Activated naive CD8-positive, alpha-beta T cell treated with anti-CD3 and anti-CD28 coated beads, Interleukin-2, amount 50 U/mL, for 24 hours (primary cell): Measurements from ENCODE around the gene AGMO.

Experiments used
- ATAC-seq: fragments of 150-1000 bp; cut with Tn5 transposase; one replicate; pipeline ENCODE4 v1.10.0; 2021
- DNase-seq: peaks from one replicate; pipeline ENCODE4 v3.0.0; 2021
- H3K27ac Mint-ChIP-seq: one replicate; pipeline ENCODE4 v1.8.0; 2021; ENCODE audit warnings: mild to moderate bottlenecking, mixed read lengths
- H3K27me3 Mint-ChIP-seq: one replicate; pipeline ENCODE4 v1.8.0; 2021; ENCODE audit warnings: mixed read lengths
- H3K36me3 Mint-ChIP-seq: one replicate; pipeline ENCODE4 v1.8.0; 2021; ENCODE audit warnings: low read depth, mixed read lengths
- H3K4me1 Mint-ChIP-seq: one replicate; pipeline ENCODE4 v1.8.0; 2021; ENCODE audit warnings: mixed read lengths
- H3K4me3 Mint-ChIP-seq: one replicate; pipeline ENCODE4 v1.8.0; 2021; ENCODE audit warnings: mild to moderate bottlenecking, moderate library complexity, mixed read lengths
- H3K9me3 Mint-ChIP-seq: one replicate; pipeline ENCODE4 v1.8.0; 2021; ENCODE audit warnings: mixed read lengths

Gene AGMO

DNA sequence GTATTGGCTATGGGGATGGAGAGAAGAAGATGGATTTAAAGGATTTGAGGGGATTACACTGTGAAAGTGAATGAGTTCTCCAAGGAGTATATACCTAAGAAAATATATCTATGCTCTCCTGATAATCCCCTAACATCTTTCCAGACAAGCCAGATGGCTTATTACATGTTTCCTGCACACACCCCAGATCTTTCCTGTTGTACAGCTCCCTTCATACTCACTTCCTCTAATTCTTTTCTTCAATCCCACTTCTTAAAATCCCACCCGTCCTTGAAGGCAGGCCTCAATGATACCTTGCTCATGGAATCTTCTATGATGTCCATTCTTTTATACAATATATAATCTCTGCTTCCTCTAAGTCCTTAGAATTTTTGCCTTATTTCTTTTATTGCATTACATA is 342.1 kb downstream of the AGMO start:
- Mint-ChIP-seq H3K4me1 (no peaks in the 10 kb centered on the region), H3K27me3 (no peaks in the 10 kb centered on the region), H3K27ac (no peak overlapping the region), H3K4me3 (no peak overlapping the region), H3K36me3 (no peaks in the 10 kb centered on the region), H3K9me3 (no peaks in the 10 kb centered on the region)
- ATAC-seq (no peak), DNase-seq (no peak)

DNA sequence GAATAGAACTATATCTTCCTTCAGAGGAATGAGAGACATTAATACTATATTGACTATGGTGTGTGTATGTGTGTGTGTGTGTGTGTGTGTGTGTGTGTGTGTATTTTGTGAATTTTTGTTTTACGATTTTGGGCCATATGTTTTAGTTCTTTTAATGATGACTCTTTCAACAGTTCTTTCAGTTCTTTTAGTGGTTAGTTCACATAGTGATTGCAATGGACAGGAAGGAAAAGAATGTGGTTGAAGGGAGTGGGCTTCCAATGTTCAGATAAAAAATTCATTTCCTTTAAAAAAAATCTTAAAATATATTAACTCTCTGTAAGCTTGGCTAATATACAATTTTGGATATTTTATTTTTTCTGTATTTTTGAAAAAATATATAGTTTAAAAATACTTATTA is 343.6 kb downstream of the AGMO start:
- no peaks in the 10 kb centered on the region for H3K27me3 Mint-ChIP-seq
- H3K4me1 Mint-ChIP-seq: no peaks in the 10 kb centered on the region
- H3K27ac Mint-ChIP-seq: no peak overlapping the region
- ATAC-seq (no peak), DNase-seq (no peak)
- H3K9me3 Mint-ChIP-seq: no peaks in the 10 kb centered on the region
- H3K36me3 Mint-ChIP-seq: no peaks in the 10 kb centered on the region
- H3K4me3 Mint-ChIP-seq: no peak overlapping the region

DNA sequence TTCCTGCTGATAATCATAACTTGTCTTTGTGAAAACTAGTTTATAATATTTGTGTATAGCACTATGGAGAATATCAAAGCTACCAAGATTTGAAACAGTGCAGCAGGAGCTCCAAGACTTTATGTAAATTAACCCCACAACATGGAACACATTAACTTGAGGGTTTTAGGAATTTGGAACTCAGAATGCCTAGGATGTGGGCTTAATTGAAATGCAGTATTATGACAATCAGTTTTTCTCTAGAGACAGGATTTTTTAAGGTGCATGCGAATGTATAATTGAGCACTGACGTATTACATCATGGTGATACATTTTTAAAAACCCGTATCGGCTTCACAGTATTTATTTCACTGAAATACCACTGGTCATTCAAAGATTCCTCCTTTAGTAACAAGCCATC is 346.2 kb downstream of the AGMO start:
- Mint-ChIP-seq H3K4me1 (no peaks in the 10 kb centered on the region), H3K27me3 (no peaks in the 10 kb centered on the region), H3K4me3 (no peak overlapping the region), H3K27ac (no peak overlapping the region), H3K9me3 (no peaks in the 10 kb centered on the region), H3K36me3 (no peaks in the 10 kb centered on the region)
- no peak for ATAC-seq
- DNase-seq: no peak

DNA sequence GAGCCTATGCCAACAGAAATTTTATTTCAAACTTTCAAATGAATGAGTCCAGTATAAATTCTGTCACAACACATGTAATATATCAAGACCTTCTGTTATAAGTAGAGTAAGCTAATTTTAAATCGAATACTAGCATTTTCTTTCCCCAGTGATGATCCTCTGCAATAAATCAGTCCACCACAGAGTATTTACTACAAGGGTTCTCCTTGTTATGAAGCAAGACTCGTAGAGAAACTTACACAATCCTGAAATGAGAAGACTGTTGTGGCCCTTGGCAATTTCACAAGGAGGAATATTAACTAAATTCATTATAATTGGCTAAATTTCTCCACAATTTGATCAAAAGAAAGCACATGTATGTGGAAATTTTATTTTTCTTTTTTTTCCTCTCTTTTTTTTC is 346.8 kb downstream of the AGMO start:
- H3K27ac Mint-ChIP-seq: no peak overlapping the region
- H3K9me3 Mint-ChIP-seq: no peaks in the 10 kb centered on the region
- no peaks in the 10 kb centered on the region for H3K4me1 Mint-ChIP-seq
- ATAC-seq (no peak), DNase-seq (no peak)
- no peaks in the 10 kb centered on the region for H3K36me3 Mint-ChIP-seq
- H3K4me3 Mint-ChIP-seq: no peak overlapping the region
- H3K27me3 Mint-ChIP-seq: no peaks in the 10 kb centered on the region

DNA sequence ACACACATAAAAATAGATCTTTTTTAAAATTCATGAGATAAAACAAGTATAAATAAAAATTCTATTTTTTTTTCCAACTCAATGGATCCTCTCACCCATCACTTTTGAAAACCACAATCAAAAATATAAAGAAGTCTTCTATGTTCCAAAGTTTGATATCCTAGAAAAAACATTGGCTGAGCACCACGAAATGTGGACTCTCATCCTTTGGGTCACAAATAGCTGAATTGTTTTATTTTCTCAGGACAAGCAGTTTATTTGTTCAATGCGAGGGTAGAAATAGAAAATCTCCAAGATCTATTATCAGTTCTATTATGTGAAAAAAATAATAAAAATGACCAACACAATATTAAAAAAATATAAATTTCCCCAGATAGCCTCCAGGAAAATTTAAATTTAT is 348.7 kb downstream of the AGMO start:
- DNase-seq (no peak), ATAC-seq (no peak)
- H3K4me3 Mint-ChIP-seq: no peak overlapping the region
- H3K27ac Mint-ChIP-seq: no peak overlapping the region
- no peaks in the 10 kb centered on the region for H3K36me3 Mint-ChIP-seq
- H3K27me3 Mint-ChIP-seq: no peaks in the 10 kb centered on the region
- H3K4me1 Mint-ChIP-seq: no peaks in the 10 kb centered on the region
- no peaks in the 10 kb centered on the region for H3K9me3 Mint-ChIP-seq

DNA sequence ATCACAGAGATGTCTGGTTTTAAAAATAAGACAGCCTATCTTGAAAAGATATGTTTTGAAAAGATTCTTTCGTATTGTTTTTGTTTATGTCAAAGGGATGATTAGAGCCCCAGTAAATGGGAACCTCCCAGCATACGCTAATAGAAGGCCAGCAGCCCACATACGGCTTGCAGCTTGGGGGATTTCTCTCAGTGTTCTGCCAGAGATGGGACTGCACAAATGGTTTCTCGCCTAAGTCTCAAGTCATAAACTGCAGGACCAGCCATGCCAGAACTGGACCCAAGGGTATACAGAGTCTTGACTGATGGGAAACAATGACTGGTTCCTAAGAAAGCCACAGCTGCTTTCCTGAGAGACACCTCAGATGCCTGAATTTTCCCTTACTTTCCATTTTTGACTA is 352.4 kb downstream of the AGMO start:
- H3K27me3 Mint-ChIP-seq: no peaks in the 10 kb centered on the region
- H3K9me3 Mint-ChIP-seq: peaks cover 3% of the 10 kb centered on the region
- ATAC-seq: no peak
- no peak for DNase-seq
- H3K4me3 Mint-ChIP-seq: no peak overlapping the region
- H3K4me1 Mint-ChIP-seq: no peaks in the 10 kb centered on the region
- no peak overlapping the region for H3K27ac Mint-ChIP-seq
- no peaks in the 10 kb centered on the region for H3K36me3 Mint-ChIP-seq

DNA sequence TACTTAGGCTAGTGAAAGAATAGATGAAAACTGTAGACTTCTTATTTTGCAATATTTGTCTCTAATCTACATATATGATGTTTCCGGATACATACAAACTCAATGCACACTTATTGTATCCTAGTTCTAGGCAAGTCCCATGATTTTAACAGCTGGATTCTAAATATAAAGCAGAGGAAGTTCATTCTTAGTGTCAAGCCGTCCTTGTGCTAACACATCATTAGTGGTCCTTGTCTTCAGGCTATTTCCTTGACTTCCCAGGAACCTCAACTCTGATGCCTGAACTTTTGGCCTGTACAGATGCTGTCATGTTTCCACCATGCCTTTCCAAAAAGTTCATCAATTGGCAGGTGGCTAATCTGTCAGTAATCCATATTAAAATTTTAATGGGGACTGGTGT is 357.4 kb downstream of the AGMO start:
- no peaks in the 10 kb centered on the region for H3K36me3 Mint-ChIP-seq
- H3K9me3 Mint-ChIP-seq: peaks cover 3% of the 10 kb centered on the region
- no peaks in the 10 kb centered on the region for H3K4me1 Mint-ChIP-seq
- no peak for DNase-seq
- H3K27ac Mint-ChIP-seq: no peak overlapping the region
- H3K27me3 Mint-ChIP-seq: no peaks in the 10 kb centered on the region
- H3K4me3 Mint-ChIP-seq: no peak overlapping the region
- no peak for ATAC-seq

DNA sequence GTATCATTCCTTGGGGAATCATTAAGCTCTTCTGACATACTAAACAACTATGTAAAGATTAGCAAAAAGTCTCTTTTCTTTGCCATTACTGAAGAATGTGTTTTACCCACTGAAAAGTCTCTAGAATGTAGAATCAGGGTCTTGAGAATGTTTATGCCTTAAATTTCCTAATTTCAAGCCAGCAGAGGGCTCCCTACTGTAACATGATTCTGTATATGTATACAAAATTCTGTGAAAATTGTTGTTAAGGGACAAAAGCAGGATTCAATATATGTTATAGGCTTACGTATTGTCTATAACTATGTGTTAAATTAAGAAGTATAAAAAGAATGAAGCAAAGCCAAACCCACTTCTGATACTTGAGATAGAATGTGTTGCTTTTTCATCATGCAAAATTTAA is 362.3 kb downstream of the AGMO start:
- no peak for DNase-seq
- no peak for ATAC-seq
- no peak overlapping the region for H3K27ac Mint-ChIP-seq
- H3K27me3 Mint-ChIP-seq: no peaks in the 10 kb centered on the region
- no peak overlapping the region for H3K4me3 Mint-ChIP-seq
- H3K9me3 Mint-ChIP-seq: no peaks in the 10 kb centered on the region
- no peaks in the 10 kb centered on the region for H3K4me1 Mint-ChIP-seq
- H3K36me3 Mint-ChIP-seq: no peaks in the 10 kb centered on the region

DNA sequence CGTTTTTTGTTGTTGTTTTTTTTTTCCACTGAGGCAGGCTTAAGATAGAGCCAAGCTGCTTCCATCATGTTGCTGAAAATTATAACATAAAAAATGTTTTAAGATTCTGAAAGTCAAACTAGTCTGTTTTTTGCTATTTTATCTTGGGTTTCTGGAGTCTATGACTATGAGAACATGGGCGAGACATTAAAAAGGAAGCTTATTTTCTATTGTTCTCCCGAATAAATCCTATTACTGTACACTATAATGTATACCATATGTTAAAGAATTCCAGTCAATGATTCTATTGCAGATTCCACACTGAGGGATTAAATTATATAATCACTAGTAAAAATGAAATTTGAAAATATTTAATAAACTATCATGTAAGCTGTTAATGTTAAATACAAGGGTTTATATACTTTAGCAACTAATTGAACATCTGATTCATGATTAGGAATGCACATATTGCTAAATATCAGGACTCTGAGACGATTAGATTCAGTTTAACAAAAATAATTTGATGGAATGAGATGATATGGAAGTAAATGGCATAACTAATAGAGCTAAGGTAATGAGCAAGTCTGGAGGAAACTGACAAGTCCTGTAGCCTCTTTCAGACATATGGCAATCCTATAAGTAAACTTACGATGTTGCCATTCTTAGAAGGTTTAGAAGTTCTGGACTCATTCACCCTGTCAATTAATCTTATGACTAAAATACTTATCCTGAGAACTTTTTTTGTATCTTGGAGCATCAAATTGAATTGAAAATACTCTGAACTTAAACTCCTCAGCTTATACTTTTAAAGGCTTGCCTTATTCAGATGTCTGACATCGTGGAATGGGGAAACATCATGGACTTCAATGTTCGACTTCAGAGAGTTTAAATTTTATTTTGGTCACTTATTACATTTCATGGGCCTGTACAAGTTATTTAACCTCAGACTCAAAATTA is 364.5 kb downstream of the AGMO start:
- Mint-ChIP-seq H3K27me3 (no peaks in the 10 kb centered on the region), H3K27ac (no peak overlapping the region), H3K4me3 (no peak overlapping the region), H3K36me3 (no peaks in the 10 kb centered on the region), H3K4me1 (no peaks in the 10 kb centered on the region), H3K9me3 (no peaks in the 10 kb centered on the region)
- ATAC-seq: no peak
- DNase-seq: no peak

DNA sequence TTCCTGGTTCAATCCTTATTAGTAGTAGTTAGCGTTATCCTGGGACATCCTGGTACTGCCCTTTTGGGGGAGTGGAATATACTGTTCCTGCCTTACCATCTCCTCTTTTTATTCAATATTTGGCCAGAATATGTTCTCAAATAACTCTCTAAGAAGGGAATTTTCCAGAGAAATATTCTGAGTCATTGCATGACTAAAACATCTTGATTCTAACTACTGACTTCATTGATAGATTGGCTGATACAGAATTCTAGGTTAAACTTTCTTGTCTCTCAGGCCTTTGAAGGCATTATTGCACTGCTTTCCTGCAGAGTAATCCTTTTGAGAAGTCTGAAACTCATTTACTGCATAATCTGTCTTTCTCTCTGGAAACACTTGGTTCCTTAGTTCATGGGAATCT is 383.8 kb downstream of the AGMO start:
- Mint-ChIP-seq H3K4me3 (no peak overlapping the region), H3K27ac (no peak overlapping the region), H3K4me1 (no peaks in the 10 kb centered on the region), H3K36me3 (no peaks in the 10 kb centered on the region), H3K27me3 (no peaks in the 10 kb centered on the region), H3K9me3 (peaks cover 7% of the 10 kb centered on the region)
- DNase-seq: no peak
- no peak for ATAC-seq

DNA sequence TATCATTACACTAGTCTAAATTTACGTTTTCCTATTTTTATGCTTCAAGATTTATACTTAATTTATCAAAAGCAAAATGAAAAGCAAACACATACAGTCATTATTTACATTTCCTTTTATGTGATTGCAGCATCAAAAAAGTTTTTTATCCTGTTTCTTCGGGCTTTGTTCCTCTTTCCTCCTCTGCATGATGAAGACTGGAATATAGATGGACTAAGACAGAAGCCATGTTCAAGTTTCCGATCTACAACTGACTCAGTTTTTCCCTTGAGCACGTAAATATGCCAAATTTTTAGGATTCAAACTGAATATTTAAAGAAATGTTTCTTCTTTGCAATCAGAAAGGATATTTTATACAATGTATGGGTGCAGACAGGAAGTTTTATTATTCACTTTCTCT is 385.7 kb downstream of the AGMO start:
- Mint-ChIP-seq H3K27ac (no peak overlapping the region), H3K4me1 (no peaks in the 10 kb centered on the region), H3K4me3 (no peak overlapping the region), H3K9me3 (peaks cover 7% of the 10 kb centered on the region), H3K36me3 (no peaks in the 10 kb centered on the region), H3K27me3 (no peaks in the 10 kb centered on the region)
- ATAC-seq (no peak), DNase-seq (no peak)

DNA sequence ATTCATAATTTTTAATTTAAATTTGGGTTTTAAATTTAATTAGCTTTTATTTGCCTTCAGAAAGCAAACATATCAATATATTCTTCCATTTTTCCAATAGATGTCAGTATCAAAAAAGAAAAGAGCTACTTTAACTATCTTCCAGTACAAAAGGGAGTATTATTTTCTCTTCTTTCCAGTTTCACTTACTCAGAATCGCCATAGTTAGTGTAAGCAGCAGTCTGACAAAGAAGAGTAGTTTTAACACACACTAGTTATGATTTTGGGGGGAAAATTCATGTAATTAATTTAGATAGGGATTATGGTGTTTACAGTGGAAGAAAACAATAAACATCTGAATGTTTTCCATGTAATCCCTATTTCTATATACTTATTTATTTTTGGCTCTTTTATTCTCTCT is 386.7 kb downstream of the AGMO start:
- ATAC-seq (no peak), DNase-seq (no peak)
- Mint-ChIP-seq H3K27ac (no peak overlapping the region), H3K9me3 (peaks cover 3% of the 10 kb centered on the region), H3K27me3 (no peaks in the 10 kb centered on the region), H3K4me3 (no peak overlapping the region), H3K36me3 (no peaks in the 10 kb centered on the region), H3K4me1 (no peaks in the 10 kb centered on the region)

DNA sequence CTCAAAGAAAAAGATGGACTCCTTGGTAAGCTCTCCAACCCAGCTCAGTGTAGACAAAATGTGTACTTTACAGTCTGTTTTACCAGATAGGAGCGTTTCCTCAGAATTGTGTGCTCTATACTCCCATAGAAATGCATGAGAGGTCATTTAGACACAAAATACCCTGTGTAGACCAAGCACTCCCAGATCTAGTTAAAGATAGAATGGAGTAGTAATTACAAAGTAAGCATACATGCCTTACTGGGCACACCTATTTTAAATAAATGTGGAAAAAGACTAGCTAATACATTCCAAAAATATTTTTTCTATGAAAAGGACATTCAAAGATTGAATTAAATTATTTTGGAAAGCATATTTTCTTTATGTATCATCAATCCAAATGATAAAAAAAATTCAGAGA is 387.3 kb downstream of the AGMO start:
- H3K27ac Mint-ChIP-seq: no peak overlapping the region
- H3K36me3 Mint-ChIP-seq: no peaks in the 10 kb centered on the region
- H3K4me3 Mint-ChIP-seq: no peak overlapping the region
- no peak for DNase-seq
- no peak for ATAC-seq
- H3K27me3 Mint-ChIP-seq: no peaks in the 10 kb centered on the region
- H3K9me3 Mint-ChIP-seq: peaks cover 3% of the 10 kb centered on the region
- no peaks in the 10 kb centered on the region for H3K4me1 Mint-ChIP-seq

DNA sequence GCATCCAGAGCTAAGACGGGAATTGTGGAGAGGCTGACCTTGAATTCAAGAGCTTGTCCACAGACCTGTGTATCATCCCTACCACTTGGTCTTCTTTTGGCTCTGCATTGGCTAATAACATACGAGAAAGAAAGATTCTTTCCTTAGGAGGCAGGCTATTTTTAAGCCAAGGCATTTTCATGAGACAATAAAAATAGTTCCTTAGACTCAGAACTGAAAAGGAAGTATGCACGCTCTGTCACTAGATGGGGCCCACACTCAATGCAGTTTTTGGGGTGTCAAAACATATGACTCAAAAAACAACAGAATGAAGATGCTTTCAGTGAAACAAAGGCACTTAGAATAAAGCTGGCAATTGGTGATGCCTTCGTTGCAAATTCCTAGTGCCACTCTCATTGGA is 393.3 kb downstream of the AGMO start:
- H3K4me1 Mint-ChIP-seq: no peaks in the 10 kb centered on the region
- DNase-seq (no peak), ATAC-seq (no peak)
- H3K9me3 Mint-ChIP-seq: peaks cover 14% of the 10 kb centered on the region
- no peaks in the 10 kb centered on the region for H3K36me3 Mint-ChIP-seq
- no peaks in the 10 kb centered on the region for H3K27me3 Mint-ChIP-seq
- no peak overlapping the region for H3K4me3 Mint-ChIP-seq
- H3K27ac Mint-ChIP-seq: no peak overlapping the region

DNA sequence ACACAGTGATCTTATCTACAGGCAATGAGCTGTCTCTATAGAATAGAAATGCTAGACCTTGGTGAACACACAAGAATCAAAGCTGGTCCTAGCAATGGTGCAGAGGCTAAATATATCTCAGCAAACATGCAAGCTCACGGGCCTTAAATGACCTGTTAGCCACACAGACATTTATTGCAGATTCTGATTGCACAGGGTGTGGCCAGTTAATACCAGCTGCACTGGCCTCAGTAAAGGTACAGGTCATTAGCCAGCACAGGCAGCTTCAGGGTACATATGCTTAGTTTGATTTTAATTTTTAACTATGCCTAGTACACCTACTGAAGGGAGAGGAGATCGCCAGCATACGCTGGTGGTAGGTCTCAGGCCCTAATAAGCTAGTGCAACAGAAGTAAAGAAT is 393.9 kb downstream of the AGMO start:
- Mint-ChIP-seq H3K4me3 (no peak overlapping the region), H3K9me3 (peaks cover 17% of the 10 kb centered on the region), H3K4me1 (no peaks in the 10 kb centered on the region), H3K27me3 (no peaks in the 10 kb centered on the region), H3K27ac (no peak overlapping the region), H3K36me3 (no peaks in the 10 kb centered on the region)
- no peak for DNase-seq
- ATAC-seq: no peak

DNA sequence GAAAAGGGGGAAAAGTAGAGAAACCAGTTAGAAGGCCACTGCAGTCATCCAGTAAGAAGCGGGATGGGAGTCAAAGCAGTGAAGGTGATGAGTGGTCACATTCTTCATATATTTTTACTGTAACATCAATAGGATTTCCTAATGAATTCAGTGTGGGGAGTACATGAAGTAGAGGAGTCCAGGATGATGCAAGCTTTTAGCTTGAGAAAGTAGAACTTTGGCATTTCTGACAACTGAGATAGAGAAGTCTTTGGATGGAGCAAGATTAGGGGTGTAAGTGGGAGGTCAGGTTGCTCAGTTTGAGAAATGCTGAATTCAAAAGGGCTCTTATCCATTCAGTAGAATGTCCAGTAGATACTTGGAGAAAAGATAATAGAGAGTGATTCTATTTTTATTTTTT is 395.2 kb downstream of the AGMO start:
- ATAC-seq: no peak
- H3K36me3 Mint-ChIP-seq: no peaks in the 10 kb centered on the region
- no peaks in the 10 kb centered on the region for H3K4me1 Mint-ChIP-seq
- no peak overlapping the region for H3K4me3 Mint-ChIP-seq
- H3K27ac Mint-ChIP-seq: no peak overlapping the region
- no peak for DNase-seq
- no peaks in the 10 kb centered on the region for H3K27me3 Mint-ChIP-seq
- peaks cover 17% of the 10 kb centered on the region for H3K9me3 Mint-ChIP-seq
